Frontal cortex (tissue), 4 donors: ENCODE results near the gene TMEM60. TPM values are rescaled to one million over a fixed set of nuclear protein-coding genes. Genes with fewer than 3 reads are reported as not detected.
"Not testable (repeated sequence)": the region's sequence is repeated elsewhere in the genome, so short reads cannot be mapped to it uniquely, and the experiment has no call there.

Experiments
- DNase-seq, 2 donors: peaks; one replicate each; pipeline ENCODE4 v3.0.0; 2012; ENCODE audit warnings: low spot score in 2 of 2
- FAIRE-seq: peaks from 2 replicates; lab custom pipeline; 2012; peaks lifted over from hg19 to GRCh38; lab: Jason Lieb, UNC
- total RNA-seq: library from RNA; depleted of rRNA; stranded (reverse); fragments of >200 nt; gene quantifications from one replicate; pipeline ENCODE4 v1.2.3, GENCODE V29; 2014
- donor health status: control.
- donor health status: control.
- donor health status: control.

The TMEM60 gene, protein sequence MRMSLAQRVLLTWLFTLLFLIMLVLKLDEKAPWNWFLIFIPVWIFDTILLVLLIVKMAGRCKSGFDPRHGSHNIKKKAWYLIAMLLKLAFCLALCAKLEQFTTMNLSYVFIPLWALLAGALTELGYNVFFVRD
- 15.9 TPM for total RNA-seq

GRCh38 chr7:77798394-77799077 is at the start of gene TMEM60, which contains the start of gene PHTF2:
TSS of gene TMEM60 (minus strand) at chr7:77798434. CDS start at chr7:77794373, 4,061 bp downstream.
TSS of gene PHTF2 (plus strand) at chr7:77798773.
- FAIRE-seq (peak; percentile 79), DNase-seq (peak; percentile 92 to 93)

GRCh38 chr7:77846317-77847092 is 48.3 kb upstream of the TMEM60 start:
- no peak for DNase-seq
- no peak for FAIRE-seq

DNA sequence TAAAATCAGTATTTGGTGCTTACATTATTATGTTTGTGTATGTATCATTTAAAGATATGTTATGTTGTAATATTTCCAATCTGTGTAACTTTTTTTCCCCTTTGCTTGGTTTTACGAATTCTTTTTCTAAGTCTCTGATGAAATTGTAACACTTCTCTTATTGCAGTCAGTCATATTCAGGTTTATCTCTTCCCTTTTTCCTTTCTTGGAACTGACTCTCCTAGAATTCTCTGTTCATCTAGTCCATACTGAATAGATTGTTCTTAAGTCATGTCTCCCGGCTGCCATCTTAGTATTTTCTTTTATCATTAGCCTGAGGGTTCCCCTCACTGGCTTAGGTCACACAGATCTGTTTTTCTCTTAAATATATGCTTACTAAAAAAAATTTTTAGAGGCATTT is 45.0 kb upstream of the TMEM60 start:
- no peak for FAIRE-seq
- no peak for DNase-seq

GRCh38 chr7:77839919-77840318 is 41.7 kb upstream of the TMEM60 start:
- no peak for FAIRE-seq
- no peak for DNase-seq

DNA sequence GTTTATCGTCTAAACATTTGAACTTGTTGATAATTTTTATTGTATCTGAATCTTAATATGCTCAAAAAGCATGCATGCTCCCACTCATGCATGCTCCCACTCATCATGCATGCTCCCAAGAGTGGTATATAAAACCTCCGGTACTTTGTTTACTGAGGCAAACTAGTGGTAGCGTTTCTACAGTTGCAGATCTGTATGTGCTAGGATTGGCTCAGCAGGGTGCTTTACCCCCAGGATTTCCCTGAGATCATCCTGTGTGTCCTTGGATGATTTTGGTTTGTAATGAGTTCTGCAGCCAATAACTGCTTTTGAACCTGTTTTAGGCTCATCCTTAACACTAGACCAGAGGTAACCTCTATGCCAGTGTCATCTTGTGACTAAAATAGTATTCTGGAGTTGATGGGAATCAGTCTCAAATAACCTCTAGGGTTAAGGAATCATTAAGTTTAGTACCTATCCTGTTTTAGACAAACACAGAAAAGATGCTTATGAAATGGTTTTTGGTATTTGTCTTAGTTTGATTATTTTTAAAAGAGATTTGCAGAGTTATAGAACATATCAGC is 40.8 kb upstream of the TMEM60 start:
- DNase-seq (no peak), FAIRE-seq (no peak)

GRCh38 chr7:77837966-77838365 is 39.7 kb upstream of the TMEM60 start:
- FAIRE-seq (no peak), DNase-seq (no peak)

GRCh38 chr7:77837275-77837674 is 39.0 kb upstream of the TMEM60 start:
- no peak for DNase-seq
- no peak for FAIRE-seq

DNA sequence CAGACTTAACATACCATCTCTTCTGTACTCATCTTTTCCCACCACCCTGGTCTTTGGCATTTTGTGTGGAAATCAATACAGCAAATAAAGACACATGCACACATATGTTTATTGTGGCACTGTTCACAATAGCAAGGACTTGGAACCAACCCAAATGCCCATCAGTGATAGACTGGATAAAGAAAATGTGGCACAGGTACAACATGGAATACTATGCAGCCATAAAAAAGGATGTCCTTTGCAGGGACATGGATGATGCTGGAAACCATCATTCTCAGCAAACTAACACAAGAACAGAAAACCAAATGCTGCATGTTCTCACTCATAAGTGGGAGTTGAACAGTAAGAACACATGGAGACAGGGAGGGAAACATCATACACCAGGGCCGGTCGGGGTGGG is 38.2 kb upstream of the TMEM60 start:
- not testable (repeated sequence) for FAIRE-seq

DNA sequence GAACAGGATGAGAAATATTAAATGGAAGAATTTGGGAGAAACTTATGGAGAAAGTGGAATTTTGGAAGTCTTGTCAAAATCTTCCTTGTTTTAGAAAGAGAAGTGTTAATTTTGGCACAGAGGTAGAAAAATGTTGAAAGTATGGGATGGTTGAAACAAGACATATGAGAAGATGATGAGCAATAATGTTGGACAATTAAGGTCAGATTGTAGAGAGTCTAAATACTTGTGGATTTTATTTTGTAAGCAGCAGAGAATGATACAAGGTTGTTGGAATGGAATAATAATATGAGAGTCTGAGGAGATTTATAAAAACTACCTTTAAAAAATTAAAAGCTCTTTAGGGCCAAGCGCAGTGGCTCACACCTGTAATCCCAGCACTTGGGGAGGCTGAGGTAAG is 34.9 kb upstream of the TMEM60 start:
- no peak for DNase-seq
- FAIRE-seq, result no peak

More for the DNA sequence above, 38.2 kb upstream of the TMEM60 start:
- not testable (repeated sequence) for DNase-seq

DNA sequence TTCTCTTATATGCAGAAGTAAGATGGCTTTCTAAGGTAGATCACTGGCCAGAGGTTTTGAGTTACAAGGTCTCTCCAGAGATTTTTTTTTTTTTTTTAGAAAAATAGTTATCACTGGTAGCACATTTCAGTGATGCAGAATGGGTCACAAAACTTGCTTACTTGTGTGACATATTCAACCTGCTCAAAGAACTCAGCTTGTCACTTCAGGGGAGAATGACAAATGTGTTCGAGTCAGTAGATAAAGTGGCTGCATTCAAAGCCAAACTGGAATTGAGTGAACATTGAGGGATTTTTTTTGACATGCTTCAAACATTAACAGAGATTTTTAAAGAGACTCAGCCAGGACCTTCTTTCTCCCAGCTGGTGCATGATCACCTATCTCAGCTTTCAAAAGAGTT is 33.7 kb upstream of the TMEM60 start:
- no peak for FAIRE-seq

DNA sequence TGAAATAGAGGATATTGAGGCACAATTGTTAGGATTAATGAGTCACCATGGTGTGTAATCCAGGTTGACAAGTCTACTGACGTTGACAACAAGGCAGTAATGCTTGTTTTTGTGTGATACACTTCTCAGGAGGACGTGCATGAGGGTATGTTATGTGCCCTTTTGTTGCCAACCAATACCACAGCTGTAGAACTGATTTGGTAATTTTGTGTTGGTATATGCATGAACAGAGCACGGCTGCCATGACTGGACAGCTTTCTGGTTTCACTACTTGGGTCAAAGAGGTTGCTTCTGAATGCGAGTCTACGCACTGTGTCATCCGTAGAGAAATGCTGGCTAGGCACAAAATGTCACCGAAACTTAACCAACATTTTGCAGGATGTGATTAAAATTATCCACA is 33.2 kb upstream of the TMEM60 start:
- FAIRE-seq (no peak), DNase-seq (no peak)

More for the DNA sequence above, 33.7 kb upstream of the TMEM60 start:
- DNase-seq, result no peak

DNA sequence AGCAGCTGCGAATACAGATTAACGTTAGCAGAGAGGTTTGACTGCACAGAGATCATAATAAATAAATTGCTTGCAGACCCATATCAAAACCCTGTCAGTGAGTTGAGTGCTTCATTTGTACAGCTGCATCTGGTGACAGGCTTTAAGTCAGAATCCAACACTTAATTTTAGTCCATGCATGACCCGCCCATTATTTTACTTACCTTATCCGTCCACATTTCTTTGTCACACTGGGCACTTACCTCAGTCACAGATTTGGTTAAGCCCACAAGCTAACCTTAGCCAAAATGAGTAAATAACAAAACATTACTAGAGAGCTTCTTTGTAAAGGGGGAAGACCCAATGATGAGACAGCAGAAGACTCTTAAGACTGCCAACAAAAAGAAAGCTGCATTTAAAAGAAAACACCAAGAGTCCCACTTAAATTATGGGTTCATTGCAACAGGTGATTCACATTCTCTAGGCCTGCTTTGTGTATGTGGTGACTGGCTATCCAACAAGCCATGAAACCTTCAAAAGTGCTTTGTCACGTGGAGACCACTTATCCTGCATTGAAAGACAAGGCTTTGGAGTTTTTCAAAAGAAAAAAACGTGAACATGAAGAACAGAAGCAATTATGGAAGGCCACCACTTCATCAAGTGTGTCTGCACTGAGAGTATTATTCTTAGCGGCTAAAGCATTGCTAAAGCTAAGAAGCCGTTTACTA is 32.6 kb upstream of the TMEM60 start:
- FAIRE-seq, result no peak
- no peak for DNase-seq

DNA sequence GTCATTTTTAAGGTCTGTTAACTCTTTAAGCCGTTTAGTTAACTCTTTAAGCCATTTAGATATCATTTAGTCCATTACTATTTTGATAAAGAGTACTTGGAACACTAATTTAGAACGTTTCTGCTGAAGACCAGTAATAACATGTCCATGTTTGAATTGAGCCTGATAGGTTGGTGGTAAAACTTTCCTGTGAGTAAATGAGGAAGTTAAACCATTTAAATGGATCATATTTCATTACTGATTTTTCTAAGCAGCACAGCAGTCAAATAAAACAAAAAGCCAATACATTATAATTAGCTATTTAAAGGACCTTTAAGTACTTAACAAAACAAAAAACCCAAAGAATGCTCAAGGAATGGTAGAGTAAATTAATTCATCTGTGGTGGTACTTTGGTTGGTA is 29.8 kb upstream of the TMEM60 start:
- FAIRE-seq (no peak), DNase-seq (no peak)

DNA sequence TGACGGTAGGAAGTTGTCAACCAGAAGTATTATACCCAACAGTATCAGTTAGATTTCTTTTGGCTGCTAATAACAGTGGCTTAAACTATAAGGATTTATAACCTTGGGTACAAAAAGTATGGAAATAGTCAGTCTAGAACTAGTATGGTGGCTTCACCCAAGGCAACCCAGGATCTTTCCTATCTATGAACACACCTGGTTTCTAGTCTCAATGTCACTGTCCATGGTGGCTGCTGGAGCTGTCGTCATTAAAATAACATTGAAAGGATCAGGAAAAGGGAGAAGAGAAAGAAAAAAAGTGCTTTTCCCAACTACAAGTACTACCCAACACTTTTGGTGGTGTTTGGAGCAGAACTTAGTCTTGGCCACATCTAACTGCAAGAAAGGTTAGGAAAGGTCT is 28.1 kb upstream of the TMEM60 start:
- DNase-seq, result no peak
- FAIRE-seq, result no peak

- DNase-seq, result no peak
Observed at GRCh38 chr7:77825131-77825530, 26.9 kb upstream of the TMEM60 start.

GRCh38 chr7:77824636-77825035 is 26.4 kb upstream of the TMEM60 start:
- no peak for DNase-seq
- no peak for FAIRE-seq

More at GRCh38 chr7:77825131-77825530, 26.9 kb upstream of the TMEM60 start:
- no peak for FAIRE-seq

- DNase-seq (no peak), FAIRE-seq (no peak)
Observed at GRCh38 chr7:77823787-77824186, 25.6 kb upstream of the TMEM60 start.

DNA sequence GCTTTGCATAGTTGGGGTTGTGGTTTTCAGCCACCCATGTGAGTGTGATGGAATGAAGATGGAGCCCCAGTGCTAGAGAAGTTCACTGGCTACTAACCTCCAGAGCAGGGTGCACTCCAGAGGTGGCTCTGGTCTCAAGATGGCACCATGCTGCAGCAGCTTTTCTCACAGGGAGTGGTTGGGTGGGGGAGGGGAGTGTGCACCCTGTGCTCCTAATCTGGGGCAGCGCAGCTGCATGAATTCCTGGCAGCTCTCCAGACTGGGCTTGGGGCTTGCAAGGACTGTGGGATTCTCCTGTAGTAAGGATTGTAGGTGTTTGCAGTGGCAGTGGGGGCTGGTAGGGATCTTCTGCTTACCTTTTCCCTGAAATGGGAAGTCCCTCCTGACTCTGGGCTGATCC is 24.0 kb upstream of the TMEM60 start:
- no peak for DNase-seq
- no peak for FAIRE-seq

DNA sequence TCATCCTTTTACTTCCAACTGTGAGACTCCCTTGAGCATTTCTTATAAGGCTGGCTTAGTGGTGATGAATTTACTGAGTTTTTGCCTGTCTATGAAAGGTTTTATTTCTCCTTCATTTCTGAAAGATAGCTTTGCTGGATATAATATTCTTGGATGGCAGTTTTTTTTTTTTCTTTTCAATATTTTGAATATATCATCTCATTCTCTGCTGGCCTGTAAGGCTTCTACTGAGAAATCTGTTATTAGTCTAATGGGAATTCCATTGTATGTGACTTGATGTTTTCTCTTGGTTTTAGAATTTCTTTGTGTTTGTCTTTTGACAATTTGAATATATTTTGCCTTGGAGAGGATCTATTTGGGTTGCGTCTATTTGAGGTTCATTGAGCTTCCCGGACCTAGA is 22.7 kb upstream of the TMEM60 start:
- no peak for FAIRE-seq

DNA sequence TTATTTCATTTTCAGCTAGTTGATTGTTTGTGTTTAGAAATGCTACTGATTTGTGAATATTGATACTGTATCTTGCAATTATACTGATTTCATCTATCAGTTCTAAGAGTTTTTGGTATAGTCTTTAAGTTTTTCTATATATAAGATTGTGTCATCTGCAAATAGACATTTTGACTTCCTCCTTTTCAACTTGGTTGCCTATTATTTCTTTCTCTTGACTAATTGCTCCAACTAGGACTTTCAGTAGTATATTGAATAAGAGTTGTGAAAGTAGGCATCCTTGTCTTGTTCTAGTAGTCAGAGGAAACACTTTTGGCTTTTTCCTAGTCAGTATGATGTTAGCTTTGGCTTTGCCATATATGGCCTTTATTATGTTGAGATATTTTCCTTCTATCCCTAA is 20.8 kb upstream of the TMEM60 start:
- FAIRE-seq (no peak), DNase-seq (no peak)

More for the DNA sequence above, 22.7 kb upstream of the TMEM60 start:
- DNase-seq, result no peak
